SK-N-SH (cell line): ENCODE results near the gene CSTF2T.

ENCODE experiments used
- CHD2 ChIP-seq: fragments of 150-350 bp; IDR thresholded peaks from 2 replicates; pipeline ENCODE4 v1.6.1; 2018; ENCODE audit warnings: low read length; ENCODE audit not compliant: partially characterized antibody
- CTCF ChIP-seq: fragments of 200-600 bp; sonication (generic); IDR thresholded peaks from 2 replicates; pipeline ENCODE4 v1.6.1; 2017; ENCODE audit warnings: antibody characterized with exemption, mild to moderate bottlenecking, moderate library complexity
- EZH2phosphoT487 ChIP-seq: fragments of 200-600 bp; sonication (generic); IDR thresholded peaks from 2 replicates; pipeline ENCODE4 v1.6.1; 2017; ENCODE audit warnings: low read depth, mixed run types, mild to moderate bottlenecking, antibody characterized with exemption, moderate library complexity, borderline replicate concordance
- GABPA ChIP-seq: IDR thresholded peaks from 2 replicates; pipeline ENCODE4 v1.4.0; 2012; ENCODE audit warnings: low read depth, mild to moderate bottlenecking
- POLR2AphosphoS5 ChIP-seq: IDR thresholded peaks from 2 replicates; pipeline ENCODE4 v1.6.1; 2012; ENCODE audit warnings: low read depth, low read length
- YY1 ChIP-seq: IDR thresholded peaks from 2 replicates; pipeline ENCODE4 v1.4.0; 2012; ENCODE audit warnings: low read depth, mild to moderate bottlenecking
- ZBTB33 ChIP-seq: IDR thresholded peaks from 2 replicates; pipeline ENCODE4 v1.4.0; 2012; ENCODE audit warnings: low read depth, borderline replicate concordance

DNA sequence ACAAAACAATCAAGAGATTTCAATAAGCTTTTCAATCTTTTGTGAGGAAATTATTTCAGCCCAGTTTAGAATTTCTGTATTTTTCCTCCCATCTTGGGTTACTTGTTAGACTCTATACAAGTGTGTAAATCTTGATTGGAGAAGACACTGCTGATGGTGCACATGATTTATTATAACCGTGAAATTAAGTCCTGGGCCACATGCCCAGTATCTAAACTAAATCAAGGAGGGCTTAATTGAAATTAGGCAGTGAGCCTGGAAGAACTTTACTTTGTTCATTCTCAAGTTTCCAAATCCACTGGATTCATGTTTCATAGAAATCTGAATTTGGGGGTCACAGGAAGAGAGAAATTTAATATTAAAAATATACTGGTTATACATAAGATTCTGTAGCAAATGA, 44.5 kb downstream of the CSTF2T start:
- TF ChIP-seq CTCF = no peak
- TF ChIP-seq GABPA = no peak
- no peak for TF ChIP-seq YY1
- no peak for TF ChIP-seq ZBTB33
- no peak for TF ChIP-seq CHD2
- TF ChIP-seq POLR2AphosphoS5 = peak; percentile 66; the same call in 1 of the 2 replicates
- TF ChIP-seq EZH2phosphoT487 = no peak
